Measurements from ENCODE around the gene SLIT1. TPM values are rescaled to one million over a fixed set of nuclear protein-coding genes. Genes with fewer than 3 reads are reported as not detected.

Gene SLIT1
- total and polyA plus RNA-seq, 8 donors = 0.20 to 7.0 (median 3.7) TPM

DNA sequence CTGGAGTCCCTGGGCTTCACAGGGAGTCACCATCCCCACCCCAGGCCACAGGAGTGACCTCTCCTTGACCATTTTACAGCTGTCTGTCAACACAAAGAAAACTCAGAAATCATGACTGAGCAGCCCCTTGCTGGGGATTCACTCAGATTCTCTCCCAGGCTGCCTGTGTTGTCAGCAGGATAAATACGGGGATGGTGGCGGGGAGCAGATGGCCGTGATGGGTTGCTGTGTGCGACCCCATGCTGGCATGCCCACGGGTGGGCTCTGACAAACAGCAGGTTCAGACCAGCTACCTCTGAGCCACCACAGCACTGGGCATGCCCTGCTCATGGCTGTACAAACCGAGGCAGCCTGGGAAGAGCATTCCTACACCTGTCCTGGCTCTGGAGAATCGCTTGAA, 136.1 kb downstream of the SLIT1 start:
- H3K4me3 ChIP-seq = no peak overlapping the region
- no peak for ATAC-seq
- TF ChIP-seq, protein P1, sequence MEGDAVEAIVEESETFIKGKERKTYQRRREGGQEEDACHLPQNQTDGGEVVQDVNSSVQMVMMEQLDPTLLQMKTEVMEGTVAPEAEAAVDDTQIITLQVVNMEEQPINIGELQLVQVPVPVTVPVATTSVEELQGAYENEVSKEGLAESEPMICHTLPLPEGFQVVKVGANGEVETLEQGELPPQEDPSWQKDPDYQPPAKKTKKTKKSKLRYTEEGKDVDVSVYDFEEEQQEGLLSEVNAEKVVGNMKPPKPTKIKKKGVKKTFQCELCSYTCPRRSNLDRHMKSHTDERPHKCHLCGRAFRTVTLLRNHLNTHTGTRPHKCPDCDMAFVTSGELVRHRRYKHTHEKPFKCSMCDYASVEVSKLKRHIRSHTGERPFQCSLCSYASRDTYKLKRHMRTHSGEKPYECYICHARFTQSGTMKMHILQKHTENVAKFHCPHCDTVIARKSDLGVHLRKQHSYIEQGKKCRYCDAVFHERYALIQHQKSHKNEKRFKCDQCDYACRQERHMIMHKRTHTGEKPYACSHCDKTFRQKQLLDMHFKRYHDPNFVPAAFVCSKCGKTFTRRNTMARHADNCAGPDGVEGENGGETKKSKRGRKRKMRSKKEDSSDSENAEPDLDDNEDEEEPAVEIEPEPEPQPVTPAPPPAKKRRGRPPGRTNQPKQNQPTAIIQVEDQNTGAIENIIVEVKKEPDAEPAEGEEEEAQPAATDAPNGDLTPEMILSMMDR (IDR thresholded peaks at IDR 0.05) = no peak

DNA sequence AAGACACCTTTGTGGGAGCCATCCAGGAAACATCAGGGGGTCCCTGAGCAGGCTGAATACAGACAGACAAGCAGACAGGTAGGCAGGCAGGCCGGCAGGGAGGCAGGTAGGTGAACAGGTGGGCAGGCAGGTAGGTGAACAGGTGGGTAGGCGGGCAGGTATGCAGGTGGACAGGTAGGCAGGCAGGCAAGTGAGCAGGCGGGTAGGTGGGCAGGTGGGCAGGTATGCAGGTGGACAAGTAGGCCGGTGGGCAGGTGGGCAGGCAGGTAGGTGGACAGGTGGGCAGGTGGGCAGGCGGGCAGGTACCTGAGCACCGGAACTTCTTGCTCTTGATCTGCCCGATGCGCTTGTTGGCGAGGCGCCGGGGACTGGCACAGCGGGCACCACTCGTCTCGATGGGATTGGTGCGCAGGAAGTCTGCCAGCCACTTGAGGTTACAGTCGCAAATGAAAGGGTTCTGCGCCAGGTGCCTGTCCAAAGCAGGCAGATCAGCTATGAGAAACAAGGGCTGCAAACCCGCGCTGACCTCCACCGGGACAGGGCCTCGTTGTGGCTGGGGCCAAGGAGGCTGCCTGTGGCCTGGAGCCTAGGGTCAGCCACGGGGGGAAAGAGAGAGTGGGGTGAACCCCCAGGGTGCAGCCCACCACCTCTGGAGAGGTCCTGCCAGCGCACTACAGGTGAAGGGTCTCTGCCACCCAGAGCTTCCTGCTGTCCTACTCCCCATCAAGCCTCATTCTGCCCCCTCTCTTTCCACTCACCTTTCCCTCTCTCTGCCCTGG, 136.9 kb downstream of the SLIT1 start:
- H3K4me1 ChIP-seq = no peaks in the 10 kb centered on the region
- no peak for DNase-seq
- H3K9me3 ChIP-seq = no peaks in the 10 kb centered on the region
- H3K36me3 ChIP-seq = no peaks in the 10 kb centered on the region
- no peak for ATAC-seq
- intact Hi-C loops (cut with DNase I) = no loop called here
- no peak overlapping the region for H3K4me3 ChIP-seq
- TF ChIP-seq, protein P1 (IDR thresholded peaks at IDR 0.05) = no peak
- H3K27me3 ChIP-seq = no peaks in the 10 kb centered on the region
- H3K27ac ChIP-seq = no peak overlapping the region

More for the DNA sequence above, 136.1 kb downstream of the SLIT1 start:
- intact Hi-C loops (cut with DNase I) = no loop called here
- no peaks in the 10 kb centered on the region for H3K4me1 ChIP-seq
- no peak overlapping the region for H3K27ac ChIP-seq
- DNase-seq = no peak
- no peaks in the 10 kb centered on the region for H3K36me3 ChIP-seq
- no peaks in the 10 kb centered on the region for H3K9me3 ChIP-seq
- no peaks in the 10 kb centered on the region for H3K27me3 ChIP-seq

DNA sequence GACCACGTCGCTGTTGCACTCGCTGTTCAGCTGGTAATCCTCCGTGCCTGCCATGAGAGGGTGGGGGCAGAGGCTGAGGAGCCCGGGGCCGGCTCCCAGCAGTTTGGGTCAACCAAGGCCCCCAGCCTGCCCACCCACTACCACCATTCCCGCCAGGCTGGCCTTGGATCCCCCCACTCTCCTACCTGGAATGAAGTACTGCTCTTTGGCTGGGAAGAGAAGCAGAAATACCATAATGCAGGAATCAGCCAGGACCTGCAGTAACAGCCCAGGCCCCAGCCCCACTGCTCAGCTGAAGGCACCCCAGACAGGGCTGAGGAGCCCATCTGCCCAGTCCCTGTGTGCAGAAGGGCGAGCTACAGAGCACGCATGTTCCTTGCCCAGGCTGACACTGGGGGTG, 138.0 kb downstream of the SLIT1 start:
- H3K36me3 ChIP-seq = no peaks in the 10 kb centered on the region
- H3K27ac ChIP-seq = no peak overlapping the region
- H3K9me3 ChIP-seq = no peaks in the 10 kb centered on the region
- no peaks in the 10 kb centered on the region for H3K4me1 ChIP-seq
- TF ChIP-seq, protein P1 (IDR thresholded peaks at IDR 0.05) = no peak
- DNase-seq (no peak), ATAC-seq (no peak)
- H3K27me3 ChIP-seq = no peaks in the 10 kb centered on the region
- intact Hi-C loops (cut with DNase I) = no loop called here
- H3K4me3 ChIP-seq = no peak overlapping the region

DNA sequence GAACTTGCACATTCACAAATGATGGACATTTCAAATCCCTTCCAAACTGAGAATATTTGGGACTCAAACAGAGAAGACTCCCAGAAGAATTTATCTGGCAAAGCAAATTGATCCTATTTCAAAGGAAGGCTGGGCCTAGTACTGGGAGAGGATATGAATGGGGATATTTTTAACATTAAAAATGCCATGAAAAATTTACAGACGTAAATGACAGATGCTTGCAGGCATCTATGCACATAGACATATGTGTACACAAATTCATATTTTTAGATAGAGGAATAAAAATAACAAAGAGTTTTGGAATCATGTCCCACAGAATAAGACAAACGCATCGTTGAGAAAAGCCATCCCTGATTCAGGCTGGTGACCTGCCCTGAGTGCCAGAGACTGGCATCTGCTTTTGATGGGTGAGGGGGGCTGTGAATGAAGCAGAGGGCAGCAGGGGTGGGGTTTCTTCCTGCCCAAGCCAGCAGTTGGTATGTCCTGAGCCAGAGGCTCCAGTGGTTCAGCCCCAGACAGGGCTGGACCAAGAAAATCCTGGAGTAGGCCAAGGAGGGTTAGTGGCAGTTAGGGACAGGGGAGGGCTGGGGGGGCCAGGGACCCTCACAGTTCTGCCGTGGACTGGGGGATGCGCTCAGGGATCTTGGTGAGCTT, 138.5 kb downstream of the SLIT1 start:
- no peaks in the 10 kb centered on the region for H3K36me3 ChIP-seq
- H3K4me1 ChIP-seq = no peaks in the 10 kb centered on the region
- TF ChIP-seq, protein P1 (IDR thresholded peaks at IDR 0.05) = no peak
- no peaks in the 10 kb centered on the region for H3K27me3 ChIP-seq
- intact Hi-C loops (cut with DNase I) = no loop called here
- no peak overlapping the region for H3K4me3 ChIP-seq
- no peak for DNase-seq
- H3K9me3 ChIP-seq = no peaks in the 10 kb centered on the region
- ATAC-seq = no peak
- H3K27ac ChIP-seq = no peak overlapping the region

DNA sequence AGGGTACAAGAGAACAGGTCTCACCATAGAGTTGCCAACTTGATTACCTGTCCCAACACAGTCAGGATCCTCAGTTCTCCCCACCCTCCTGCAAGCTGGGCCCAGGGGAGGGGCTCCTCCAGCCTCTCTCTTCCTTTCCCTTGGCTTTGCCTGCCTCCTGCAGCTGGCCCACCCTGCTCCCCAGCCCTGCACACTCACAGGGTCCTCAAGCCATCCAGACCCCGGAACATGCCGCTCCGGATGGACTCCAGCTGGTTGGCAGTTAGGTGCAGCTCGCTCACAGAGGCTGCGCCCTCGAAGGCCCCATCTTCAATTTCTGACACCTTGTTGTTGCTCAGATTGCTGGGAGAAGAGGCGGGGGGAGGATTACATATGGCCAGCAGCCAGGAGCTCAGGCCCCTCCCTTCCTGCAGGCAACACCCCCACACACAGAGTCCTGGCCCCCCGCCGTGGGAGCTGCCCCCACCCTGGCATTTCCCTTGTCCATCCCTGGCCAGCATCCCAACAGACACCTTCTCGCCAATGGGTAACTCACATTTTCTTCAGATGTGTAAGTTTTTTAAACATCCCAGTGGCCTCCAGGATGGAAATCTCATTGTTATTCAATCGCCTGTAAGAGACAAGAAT, 139.2 kb downstream of the SLIT1 start:
- peak in 1 of 4 donors; percentile 12 for DNase-seq
- Histone ChIP-seq H3K36me3 (no peaks in the 10 kb centered on the region), H3K27ac (no peak overlapping the region), H3K27me3 (no peaks in the 10 kb centered on the region), H3K4me3 (no peak overlapping the region), H3K9me3 (no peaks in the 10 kb centered on the region), H3K4me1 (no peaks in the 10 kb centered on the region)
- TF ChIP-seq, protein P1 (IDR thresholded peaks at IDR 0.05) = no peak
- intact Hi-C loops (cut with DNase I) = no loop called here
- no peak for ATAC-seq
